H1 (cell line): ENCODE results near the gene VPS50. TPM values are rescaled to one million over a fixed set of nuclear protein-coding genes. Genes with fewer than 3 reads are reported as not detected.

Experiments
- polyA plus RNA-seq, 7 experiments: library from polyadenylated mRNA; depleted of rRNA in 3 of 7; stranded (reverse) in 5 of 7; unstranded in 2 of 7; fragments of >200 nt in 5 of 7; fragments of 200-250 nt in 2 of 7; gene quantifications; 1 replicate in 5 of 7; 2 replicates in 1 of 7; 4 replicates in 1 of 7; pipeline versions ENCODE4 v1.2.1 to v1.2.3, GENCODE V29; 2011 to 2013; ENCODE audit warnings: missing spikeins in 2 of 7, mixed read lengths in 2 of 7
- total RNA-seq: library from RNA; stranded (reverse); fragmentation: NEBNext Ultra II Directional; extraction: Animal tissue kit (Norgen Biotek cat#: 25700); gene quantifications from 2 replicates; pipeline ENCODE4 v1.2.1, GENCODE V29; 2021
- TF ChIP-seq, protein P1 (sequence below): fragments of 300-600 bp; sonication (generic); IDR thresholded peaks from 2 replicates; pipeline ENCODE4 v1.7.1; 2012; ENCODE audit warnings: low read length, moderate library complexity, mild to moderate bottlenecking, inconsistent platforms; ENCODE audit not compliant: insufficient replicate concordance

Gene VPS50
- total and polyA plus RNA-seq, 2 of the 8 experiments (the other 6 are each of a cell fraction or from before 2014, with no cell fraction given), result 3.7 to 9.3 TPM

- TF ChIP-seq, protein P1, sequence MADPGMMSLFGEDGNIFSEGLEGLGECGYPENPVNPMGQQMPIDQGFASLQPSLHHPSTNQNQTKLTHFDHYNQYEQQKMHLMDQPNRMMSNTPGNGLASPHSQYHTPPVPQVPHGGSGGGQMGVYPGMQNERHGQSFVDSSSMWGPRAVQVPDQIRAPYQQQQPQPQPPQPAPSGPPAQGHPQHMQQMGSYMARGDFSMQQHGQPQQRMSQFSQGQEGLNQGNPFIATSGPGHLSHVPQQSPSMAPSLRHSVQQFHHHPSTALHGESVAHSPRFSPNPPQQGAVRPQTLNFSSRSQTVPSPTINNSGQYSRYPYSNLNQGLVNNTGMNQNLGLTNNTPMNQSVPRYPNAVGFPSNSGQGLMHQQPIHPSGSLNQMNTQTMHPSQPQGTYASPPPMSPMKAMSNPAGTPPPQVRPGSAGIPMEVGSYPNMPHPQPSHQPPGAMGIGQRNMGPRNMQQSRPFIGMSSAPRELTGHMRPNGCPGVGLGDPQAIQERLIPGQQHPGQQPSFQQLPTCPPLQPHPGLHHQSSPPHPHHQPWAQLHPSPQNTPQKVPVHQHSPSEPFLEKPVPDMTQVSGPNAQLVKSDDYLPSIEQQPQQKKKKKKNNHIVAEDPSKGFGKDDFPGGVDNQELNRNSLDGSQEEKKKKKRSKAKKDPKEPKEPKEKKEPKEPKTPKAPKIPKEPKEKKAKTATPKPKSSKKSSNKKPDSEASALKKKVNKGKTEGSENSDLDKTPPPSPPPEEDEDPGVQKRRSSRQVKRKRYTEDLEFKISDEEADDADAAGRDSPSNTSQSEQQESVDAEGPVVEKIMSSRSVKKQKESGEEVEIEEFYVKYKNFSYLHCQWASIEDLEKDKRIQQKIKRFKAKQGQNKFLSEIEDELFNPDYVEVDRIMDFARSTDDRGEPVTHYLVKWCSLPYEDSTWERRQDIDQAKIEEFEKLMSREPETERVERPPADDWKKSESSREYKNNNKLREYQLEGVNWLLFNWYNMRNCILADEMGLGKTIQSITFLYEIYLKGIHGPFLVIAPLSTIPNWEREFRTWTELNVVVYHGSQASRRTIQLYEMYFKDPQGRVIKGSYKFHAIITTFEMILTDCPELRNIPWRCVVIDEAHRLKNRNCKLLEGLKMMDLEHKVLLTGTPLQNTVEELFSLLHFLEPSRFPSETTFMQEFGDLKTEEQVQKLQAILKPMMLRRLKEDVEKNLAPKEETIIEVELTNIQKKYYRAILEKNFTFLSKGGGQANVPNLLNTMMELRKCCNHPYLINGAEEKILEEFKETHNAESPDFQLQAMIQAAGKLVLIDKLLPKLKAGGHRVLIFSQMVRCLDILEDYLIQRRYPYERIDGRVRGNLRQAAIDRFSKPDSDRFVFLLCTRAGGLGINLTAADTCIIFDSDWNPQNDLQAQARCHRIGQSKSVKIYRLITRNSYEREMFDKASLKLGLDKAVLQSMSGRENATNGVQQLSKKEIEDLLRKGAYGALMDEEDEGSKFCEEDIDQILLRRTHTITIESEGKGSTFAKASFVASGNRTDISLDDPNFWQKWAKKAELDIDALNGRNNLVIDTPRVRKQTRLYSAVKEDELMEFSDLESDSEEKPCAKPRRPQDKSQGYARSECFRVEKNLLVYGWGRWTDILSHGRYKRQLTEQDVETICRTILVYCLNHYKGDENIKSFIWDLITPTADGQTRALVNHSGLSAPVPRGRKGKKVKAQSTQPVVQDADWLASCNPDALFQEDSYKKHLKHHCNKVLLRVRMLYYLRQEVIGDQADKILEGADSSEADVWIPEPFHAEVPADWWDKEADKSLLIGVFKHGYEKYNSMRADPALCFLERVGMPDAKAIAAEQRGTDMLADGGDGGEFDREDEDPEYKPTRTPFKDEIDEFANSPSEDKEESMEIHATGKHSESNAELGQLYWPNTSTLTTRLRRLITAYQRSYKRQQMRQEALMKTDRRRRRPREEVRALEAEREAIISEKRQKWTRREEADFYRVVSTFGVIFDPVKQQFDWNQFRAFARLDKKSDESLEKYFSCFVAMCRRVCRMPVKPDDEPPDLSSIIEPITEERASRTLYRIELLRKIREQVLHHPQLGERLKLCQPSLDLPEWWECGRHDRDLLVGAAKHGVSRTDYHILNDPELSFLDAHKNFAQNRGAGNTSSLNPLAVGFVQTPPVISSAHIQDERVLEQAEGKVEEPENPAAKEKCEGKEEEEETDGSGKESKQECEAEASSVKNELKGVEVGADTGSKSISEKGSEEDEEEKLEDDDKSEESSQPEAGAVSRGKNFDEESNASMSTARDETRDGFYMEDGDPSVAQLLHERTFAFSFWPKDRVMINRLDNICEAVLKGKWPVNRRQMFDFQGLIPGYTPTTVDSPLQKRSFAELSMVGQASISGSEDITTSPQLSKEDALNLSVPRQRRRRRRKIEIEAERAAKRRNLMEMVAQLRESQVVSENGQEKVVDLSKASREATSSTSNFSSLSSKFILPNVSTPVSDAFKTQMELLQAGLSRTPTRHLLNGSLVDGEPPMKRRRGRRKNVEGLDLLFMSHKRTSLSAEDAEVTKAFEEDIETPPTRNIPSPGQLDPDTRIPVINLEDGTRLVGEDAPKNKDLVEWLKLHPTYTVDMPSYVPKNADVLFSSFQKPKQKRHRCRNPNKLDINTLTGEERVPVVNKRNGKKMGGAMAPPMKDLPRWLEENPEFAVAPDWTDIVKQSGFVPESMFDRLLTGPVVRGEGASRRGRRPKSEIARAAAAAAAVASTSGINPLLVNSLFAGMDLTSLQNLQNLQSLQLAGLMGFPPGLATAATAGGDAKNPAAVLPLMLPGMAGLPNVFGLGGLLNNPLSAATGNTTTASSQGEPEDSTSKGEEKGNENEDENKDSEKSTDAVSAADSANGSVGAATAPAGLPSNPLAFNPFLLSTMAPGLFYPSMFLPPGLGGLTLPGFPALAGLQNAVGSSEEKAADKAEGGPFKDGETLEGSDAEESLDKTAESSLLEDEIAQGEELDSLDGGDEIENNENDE, result no peak
- TF ChIP-seq, all 59 proteins: peak for 0
These were observed 170.8 kb downstream of the VPS50 start (continued) for GRCh38 chr7:93402944-93403343.
